GM12874 (cell line): ENCODE results near the gene UGT1A8.

Experiments
- CTCF ChIP-seq: IDR thresholded peaks from 2 replicates; pipeline ENCODE4 v1.5.1; 2011; ENCODE audit warnings: low read depth, mild to moderate bottlenecking, control low read depth, low read length, moderate library complexity; ENCODE audit not compliant: insufficient read depth

The UGT1A8 gene

GRCh38 chr2:233803292-233803911, 186.0 kb downstream of the UGT1A8 start:
- no peak for TF ChIP-seq CTCF

- no peak for TF ChIP-seq CTCF
These were observed 186.6 kb downstream of the UGT1A8 start for GRCh38 chr2:233803994-233804393.

- TF ChIP-seq CTCF, result no peak
These were observed 189.9 kb downstream of the UGT1A8 start for GRCh38 chr2:233807215-233807865.

GRCh38 chr2:233807966-233808935, 190.8 kb downstream of the UGT1A8 start:
- no peak for TF ChIP-seq CTCF

- no peak for TF ChIP-seq CTCF
These were observed 193.0 kb downstream of the UGT1A8 start for GRCh38 chr2:233810385-233810784.

- TF ChIP-seq CTCF, result no peak
These were observed 193.7 kb downstream of the UGT1A8 start for GRCh38 chr2:233811087-233811486.

- no peak for TF ChIP-seq CTCF
These were observed 194.3 kb downstream of the UGT1A8 start for GRCh38 chr2:233811732-233812131.
